CD4-positive, alpha-beta memory T cell (primary cell): ENCODE data around the gene NT5C2. TPM values are rescaled to one million over a fixed set of nuclear protein-coding genes. Genes with fewer than 3 reads are reported as not detected.

ENCODE experiments used
- CTCF ChIA-PET: fragments of 350-600 bp; sonication (Branson Sonifier 250); formaldehyde crosslinking; loops from one replicate; lab custom pipeline; 2021; ENCODE audit warnings: inconsistent platforms; ENCODE audit not compliant: partially characterized antibody; lab: Charles Lee
- POLR2A ChIA-PET: fragments of 350-600 bp; sonication (Branson Sonifier 250); formaldehyde crosslinking; loops from one replicate; lab custom pipeline; 2021; ENCODE audit not compliant: partially characterized antibody; lab: Charles Lee
- DNase-seq, 5 donors: peaks; one replicate each; pipeline versions ENCODE4 v3.0.0 to v3.0.0-alpha.2; 2020 to 2022; ENCODE audit warnings: mixed read lengths in 1 of 5
- H3K27ac ChIP-seq: one replicate; pipeline ENCODE4 v1.7.0; 2013; ENCODE audit warnings: low read depth, low read length
- H3K27me3 ChIP-seq: 2 replicates; pipeline ENCODE4 v1.7.0; 2013; ENCODE audit warnings: mild to moderate bottlenecking, low read length, moderate library complexity; ENCODE audit not compliant: insufficient read depth
- H3K36me3 ChIP-seq: 2 replicates; pipeline ENCODE4 v1.7.0; 2013; ENCODE audit warnings: mild to moderate bottlenecking, low read length, moderate library complexity; ENCODE audit not compliant: insufficient read depth
- H3K4me1 ChIP-seq: 2 replicates; pipeline ENCODE4 v1.7.0; 2013; ENCODE audit warnings: mild to moderate bottlenecking, low read length, moderate library complexity; ENCODE audit not compliant: insufficient read depth
- H3K4me3 ChIP-seq, 2 donors: one replicate each; pipeline ENCODE4 v1.7.0; 2013; ENCODE audit warnings: low read length in 2 of 2, mild to moderate bottlenecking in 1 of 2
- H3K9me3 ChIP-seq, 2 donors: one replicate each; pipeline ENCODE4 v1.7.0; 2013; ENCODE audit warnings: low read length in 2 of 2, control low read depth in 1 of 2; ENCODE audit not compliant: control insufficient read depth in 1 of 2
- H3K27ac Mint-ChIP-seq, 7 donors: one replicate each; pipeline ENCODE4 v1.8.0; 2020 to 2021; ENCODE audit warnings: mixed read lengths in 7 of 7, mild to moderate bottlenecking in 6 of 7, inconsistent platforms in 3 of 7, moderate library complexity in 3 of 7
- H3K27me3 Mint-ChIP-seq, 2 donors: one replicate each; pipeline ENCODE4 v1.8.0; 2020 to 2021; ENCODE audit warnings: mixed read lengths in 2 of 2
- H3K36me3 Mint-ChIP-seq, 2 donors: one replicate each; pipeline ENCODE4 v1.8.0; 2020 to 2021; ENCODE audit warnings: mixed read lengths in 2 of 2, inconsistent platforms in 1 of 2, mild to moderate bottlenecking in 1 of 2
- H3K4me1 Mint-ChIP-seq, 4 donors: one replicate each; pipeline ENCODE4 v1.8.0; 2020 to 2021; ENCODE audit warnings: mixed read lengths in 4 of 4, mild to moderate bottlenecking in 1 of 4
- H3K4me3 Mint-ChIP-seq, 8 donors: one replicate each; pipeline ENCODE4 v1.8.0; 2020 to 2021; ENCODE audit warnings: mixed read lengths in 8 of 8, mild to moderate bottlenecking in 7 of 8, moderate library complexity in 6 of 8, inconsistent platforms in 3 of 8
- H3K9me3 Mint-ChIP-seq, 8 donors: one replicate each; pipeline ENCODE4 v1.8.0; 2020 to 2021; ENCODE audit warnings: mixed read lengths in 8 of 8, mild to moderate bottlenecking in 5 of 8, inconsistent platforms in 3 of 8, moderate library complexity in 1 of 8
- intact Hi-C: fragments of 100-400 bp; cut with micrococcal nuclease; formaldehyde crosslinking; loops from one replicate; pipeline ENCODE4 v1.15.1; 2023
- polyA plus RNA-seq, 2 donors: library from polyadenylated mRNA; unstranded; fragments of 300-500 nt; fragmentation: Illumina TruSeq; gene quantifications; one replicate each; pipeline ENCODE4 v1.2.3, GENCODE V29; 2021
- total RNA-seq, 2 experiments: library from RNA; stranded (reverse); gene quantifications; one replicate each; pipeline ENCODE4 v1.2.3, GENCODE V29; 2021

The NT5C2 gene
- 10 to 100 TPM; 79.8 to 80.4 TPM for total RNA-seq
- 10 to 100 TPM; 54.3 to 78.8 TPM for polyA plus RNA-seq

- Histone ChIP-seq H3K9me3 (no peaks in the 10 kb centered on the region), H3K27ac (peak within 1 kb of the TSS; percentile 76), H3K36me3 (no peaks in the 10 kb centered on the region), H3K4me3 (peak within 1 kb of the TSS; percentile 80 to 81), H3K4me1 (peaks cover 41% of the 10 kb centered on the region), H3K27me3 (no peaks in the 10 kb centered on the region)
- intact Hi-C loops, result loop anchor here (1.0 kb wide), 2 partner anchors 275 to 339 kb away; partner anchors contain the start of genes BORCS7 and CNNM2
- Mint-ChIP-seq H3K4me3 (peak within 1 kb of the TSS; percentile 94 to 99 (median 98)), H3K4me1 (peaks cover 27 to 49% (median 38%) of the 10 kb centered on the region in 4 donors), H3K9me3 (no peaks in the 10 kb centered on the region), H3K36me3 (peaks cover 8 to 10% of the 10 kb centered on the region in 2 donors), H3K27ac (peak within 1 kb of the TSS; percentile 94 to 98 (median 97)), H3K27me3 (no peaks in the 10 kb centered on the region)
- DNase-seq, result peak; percentile 65 to 76 (median 75)
- CTCF ChIA-PET, result interaction anchor here (0.6 to 2.2 kb wide), 4 partner anchors 51 to 1099 kb away, joined by 3 to 8 read pairs (median 4); partner anchors contain the start of gene RPEL1
- POLR2A ChIA-PET, result interaction anchor here (1.1 to 2.3 kb wide), 3 partner anchors 10 to 276 kb away, joined by 3 to 14 read pairs (median 6); partner anchors contain the start of gene CNNM2
Measured at GRCh38 chr10:103193107-103193819, at the start of gene NT5C2. Gene NT5C2, minus strand, starts transcription at chr10:103193272. Its CDS starts 18,314 bp downstream, at chr10:103174958.

- Mint-ChIP-seq H3K27ac (no peak overlapping the region), H3K4me3 (no peak overlapping the region), H3K36me3 (no peaks in the 10 kb centered on the region), H3K27me3 (peaks cover 4 to 5% of the 10 kb centered on the region in 2 donors), H3K9me3 (no peaks in the 10 kb centered on the region), H3K4me1 (peaks cover 6 to 11% (median 9%) of the 10 kb centered on the region in 4 donors)
- no peaks in the 10 kb centered on the region for H3K36me3 ChIP-seq
- H3K9me3 ChIP-seq, result no peaks in the 10 kb centered on the region
- DNase-seq, result no peak
- ChIA-PET CTCF (interaction anchor here (1.2 to 6.1 kb wide), 2 partner anchors 324 to 406 kb away, joined by 3 to 52 read pairs; partner anchors contain the start of gene CNNM2), POLR2A (no interaction called here)
- no peaks in the 10 kb centered on the region for H3K4me1 ChIP-seq
- intact Hi-C loops, result loop anchor here (5.0 kb wide), 1 partner anchor 246 kb away; no protein-coding TSS in a partner anchor
- no peak overlapping the region for H3K27ac ChIP-seq
- no peaks in the 10 kb centered on the region for H3K27me3 ChIP-seq
- no peak overlapping the region for H3K4me3 ChIP-seq
Measured at GRCh38 chr10:103241262-103242011, 48.4 kb upstream of the NT5C2 start.

GRCh38 chr10:103238506-103239252, 45.6 kb upstream of the NT5C2 start:
- Mint-ChIP-seq H3K4me3 (no peak overlapping the region), H3K36me3 (no peaks in the 10 kb centered on the region), H3K27ac (peak overlapping the region in 2 of 7 donors; percentile 15 to 72), H3K9me3 (no peaks in the 10 kb centered on the region), H3K4me1 (peaks cover 4 to 10% (median 6%) of the 10 kb centered on the region in 4 donors), H3K27me3 (no peaks in the 10 kb centered on the region)
- no peaks in the 10 kb centered on the region for H3K4me1 ChIP-seq
- POLR2A ChIA-PET, result no interaction called here
- H3K36me3 ChIP-seq, result no peaks in the 10 kb centered on the region
- DNase-seq, result no peak
- intact Hi-C loops, result no loop called here
- no peaks in the 10 kb centered on the region for H3K27me3 ChIP-seq
- CTCF ChIA-PET, result interaction anchor here (0.7 to 1.3 kb wide), 5 partner anchors 8 to 405 kb away, joined by 3 to 6 read pairs (median 3); no protein-coding TSS in a partner anchor
- no peaks in the 10 kb centered on the region for H3K9me3 ChIP-seq
- no peak overlapping the region for H3K4me3 ChIP-seq
- no peak overlapping the region for H3K27ac ChIP-seq

GRCh38 chr10:103235775-103236174, 42.7 kb upstream of the NT5C2 start:
- DNase-seq, result no peak
- no peaks in the 10 kb centered on the region for H3K9me3 Mint-ChIP-seq
- H3K4me3 ChIP-seq, result no peak overlapping the region
- H3K9me3 ChIP-seq, result no peaks in the 10 kb centered on the region
- CTCF ChIA-PET, result interaction anchor here (1.7 kb wide), 1 partner anchor 8 kb away, joined by 6 read pairs; no protein-coding TSS in a partner anchor
- intact Hi-C loops, result no loop called here
- no peaks in the 10 kb centered on the region for H3K4me1 ChIP-seq
- no peak overlapping the region for H3K27ac ChIP-seq
- H3K27me3 Mint-ChIP-seq, result peaks cover 1 to 3% of the 10 kb centered on the region in 2 donors
- H3K27ac Mint-ChIP-seq, result no peak overlapping the region
- no peaks in the 10 kb centered on the region for H3K36me3 ChIP-seq
- no peak overlapping the region for H3K4me3 Mint-ChIP-seq
- H3K4me1 Mint-ChIP-seq, result peaks cover 4 to 10% (median 6%) of the 10 kb centered on the region in 4 donors
- no peaks in the 10 kb centered on the region for H3K27me3 ChIP-seq
- H3K36me3 Mint-ChIP-seq, result no peaks in the 10 kb centered on the region
- POLR2A ChIA-PET, result no interaction called here

GRCh38 chr10:103232772-103233488, 39.9 kb upstream of the NT5C2 start:
- ChIA-PET CTCF (no interaction called here), POLR2A (no interaction called here)
- intact Hi-C loops, result no loop called here
- H3K9me3 Mint-ChIP-seq, result no peaks in the 10 kb centered on the region
- Histone ChIP-seq H3K27ac (no peak overlapping the region), H3K9me3 (no peaks in the 10 kb centered on the region), H3K36me3 (no peaks in the 10 kb centered on the region), H3K4me1 (no peaks in the 10 kb centered on the region), H3K27me3 (no peaks in the 10 kb centered on the region), H3K4me3 (no peak overlapping the region)
- H3K4me1 Mint-ChIP-seq, result no peaks in the 10 kb centered on the region
- no peak overlapping the region for H3K4me3 Mint-ChIP-seq
- peaks cover 1 to 3% of the 10 kb centered on the region in 2 donors for H3K27me3 Mint-ChIP-seq
- H3K36me3 Mint-ChIP-seq, result no peaks in the 10 kb centered on the region
- DNase-seq, result no peak
- peak overlapping the region in 1 of 7 donors; percentile 9 for H3K27ac Mint-ChIP-seq

GRCh38 chr10:103232131-103232673, 39.1 kb upstream of the NT5C2 start:
- H3K9me3 Mint-ChIP-seq, result no peaks in the 10 kb centered on the region
- intact Hi-C loops, result no loop called here
- Histone ChIP-seq H3K27ac (no peak overlapping the region), H3K36me3 (no peaks in the 10 kb centered on the region), H3K4me3 (no peak overlapping the region), H3K9me3 (no peaks in the 10 kb centered on the region), H3K4me1 (no peaks in the 10 kb centered on the region), H3K27me3 (no peaks in the 10 kb centered on the region)
- no peaks in the 10 kb centered on the region for H3K4me1 Mint-ChIP-seq
- H3K27me3 Mint-ChIP-seq, result peaks cover 1 to 3% of the 10 kb centered on the region in 2 donors
- POLR2A ChIA-PET, result no interaction called here
- no peak overlapping the region for H3K27ac Mint-ChIP-seq
- no peaks in the 10 kb centered on the region for H3K36me3 Mint-ChIP-seq
- no peak for DNase-seq
- no peak overlapping the region for H3K4me3 Mint-ChIP-seq
- CTCF ChIA-PET, result interaction anchor here (1.0 to 1.9 kb wide), 2 partner anchors 12 to 315 kb away, joined by 3 to 5 read pairs; no protein-coding TSS in a partner anchor
